ENCODE measurements around the gene WFDC5.
"Not testable (repeated sequence)": the region's sequence is repeated elsewhere in the genome, so short reads cannot be mapped to it uniquely, and the experiment has no call there.

The WFDC5 gene

DNA sequence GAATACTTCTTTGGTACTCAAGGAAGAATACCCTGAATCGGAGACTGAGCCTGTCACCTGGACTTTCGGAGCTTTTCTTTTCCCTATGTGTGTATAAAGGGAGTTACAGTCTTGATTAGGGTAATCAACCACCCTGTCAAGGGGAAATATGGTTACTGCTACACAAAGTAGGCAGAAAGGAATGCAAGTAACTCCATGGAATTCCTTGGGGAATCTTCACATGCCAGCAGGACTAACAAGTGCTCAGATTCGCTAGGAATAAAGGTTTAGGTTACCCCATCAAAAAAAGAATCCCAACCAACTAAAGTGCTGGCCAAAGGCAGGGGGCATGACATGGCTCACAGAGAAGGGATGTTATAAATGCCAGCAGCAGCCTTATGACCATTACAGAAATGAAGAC is 24.5 kb downstream of the WFDC5 start:
- in situ Hi-C loops (cut with MboI; ENCODE audit: low sequenced_read_pairs): no loop called here

DNA sequence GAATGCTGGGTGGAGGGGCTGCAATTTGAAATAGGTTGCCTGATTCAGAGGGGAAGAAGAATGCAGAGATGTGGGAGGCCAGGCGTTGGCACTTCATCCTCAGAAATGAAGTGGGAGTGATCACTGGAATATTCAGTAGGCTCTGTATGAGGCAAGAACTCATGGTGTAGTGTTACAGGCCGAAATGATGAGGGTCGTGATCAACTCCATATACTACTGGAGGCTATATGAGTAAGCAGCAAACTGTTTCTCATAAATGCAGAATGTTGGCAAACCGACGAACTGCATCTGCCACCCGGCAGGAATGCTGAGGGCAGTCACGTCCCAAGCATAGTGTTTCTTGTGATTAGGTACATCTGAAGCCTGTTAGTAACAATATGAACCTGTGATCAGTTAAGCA is 26.7 kb downstream of the WFDC5 start:
- in situ Hi-C loops (cut with MboI; ENCODE audit: low sequenced_read_pairs): no loop called here

DNA sequence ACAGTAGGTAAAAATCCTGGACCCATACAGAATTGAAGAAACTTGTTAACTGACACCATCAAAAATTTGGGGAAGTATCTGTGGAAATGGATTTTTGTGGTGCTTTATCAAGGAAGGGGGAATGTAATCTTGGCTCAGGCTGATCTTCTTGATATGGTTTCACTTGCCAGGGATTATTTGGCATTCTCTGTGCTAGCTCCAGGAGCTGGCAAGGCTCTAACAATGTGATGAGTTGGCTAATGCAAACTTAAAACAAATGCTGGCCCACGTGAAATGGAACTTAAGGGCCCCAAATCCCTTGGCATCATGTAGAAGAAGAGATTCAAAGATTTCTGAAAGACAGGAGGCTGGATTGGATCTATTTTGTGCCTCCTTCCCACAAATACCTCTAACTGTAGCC is 27.2 kb downstream of the WFDC5 start:
- in situ Hi-C loops (cut with MboI; ENCODE audit: low sequenced_read_pairs): no loop called here

DNA sequence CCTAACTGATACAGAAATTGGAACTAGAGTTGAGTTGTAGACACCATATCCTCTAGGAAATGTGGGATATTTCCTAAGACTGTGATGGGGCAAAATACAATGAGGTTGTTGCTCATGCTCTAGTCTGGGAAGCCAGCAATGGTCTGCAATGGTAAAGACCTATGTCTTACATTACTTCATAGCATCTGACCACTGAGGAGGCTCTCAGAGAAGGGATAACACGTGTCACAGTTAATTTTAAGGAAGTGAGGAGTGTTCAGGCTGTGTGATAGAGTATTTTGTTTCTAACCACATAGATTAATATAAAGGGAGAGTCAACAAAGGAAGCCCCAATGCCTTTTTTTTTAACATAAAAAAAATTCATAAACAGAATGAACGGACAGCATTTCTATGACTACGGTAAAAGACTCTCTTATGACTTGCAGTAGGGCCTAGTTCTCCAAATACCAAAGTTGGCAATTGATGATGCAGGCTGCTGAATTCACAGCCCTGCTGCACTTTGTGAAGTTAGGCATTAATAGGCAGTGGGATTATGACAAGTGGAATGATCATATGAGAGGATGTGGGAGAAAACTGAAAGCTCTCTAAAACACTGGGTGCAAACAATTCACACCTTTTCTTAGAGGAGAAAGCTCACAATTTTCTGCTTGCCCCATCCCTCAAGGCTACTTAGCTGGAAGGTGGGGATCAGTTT is 27.7 kb downstream of the WFDC5 start:
- in situ Hi-C loops (cut with MboI; ENCODE audit: low sequenced_read_pairs): no loop called here

DNA sequence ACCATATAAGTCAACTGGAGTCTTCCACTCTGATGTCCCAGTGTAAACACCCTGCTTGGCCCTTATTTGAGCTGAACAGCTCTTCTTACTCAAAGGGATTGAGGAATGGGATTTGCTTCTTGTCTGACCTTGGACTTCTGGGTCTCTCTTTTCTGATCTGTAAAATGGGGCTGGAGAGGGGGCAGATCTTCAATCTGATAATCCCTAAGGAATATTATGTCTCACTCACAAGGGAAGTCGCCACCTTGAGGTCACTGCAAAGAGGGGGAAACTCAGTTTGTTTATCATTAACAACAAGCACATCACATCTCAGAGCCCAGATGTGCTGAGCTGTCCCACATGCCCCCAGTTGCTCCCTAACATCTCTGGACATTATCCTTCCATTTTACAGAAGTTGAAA is 29.1 kb downstream of the WFDC5 start:
- in situ Hi-C loops (cut with MboI; ENCODE audit: low sequenced_read_pairs): no loop called here

DNA sequence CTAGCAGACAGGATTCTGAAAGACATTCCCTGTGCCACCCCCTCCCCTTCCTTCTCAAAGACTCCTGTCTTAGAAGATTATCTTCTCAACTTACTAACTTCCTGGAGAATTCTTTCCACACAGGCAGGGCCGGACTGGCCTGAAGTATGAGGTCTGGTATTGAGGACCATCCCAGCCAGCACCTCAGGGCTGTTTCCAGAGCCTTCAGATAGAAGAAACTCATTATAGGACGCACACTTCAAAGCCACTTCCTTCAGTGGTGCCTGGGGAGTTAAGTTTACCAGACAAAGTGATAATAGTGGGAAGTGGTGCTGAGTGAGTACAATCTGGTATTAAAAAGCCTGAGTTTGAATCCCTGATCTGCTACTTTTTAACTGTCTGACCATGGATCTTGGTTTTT is 29.7 kb downstream of the WFDC5 start:
- in situ Hi-C loops (cut with MboI; ENCODE audit: low sequenced_read_pairs): no loop called here

DNA sequence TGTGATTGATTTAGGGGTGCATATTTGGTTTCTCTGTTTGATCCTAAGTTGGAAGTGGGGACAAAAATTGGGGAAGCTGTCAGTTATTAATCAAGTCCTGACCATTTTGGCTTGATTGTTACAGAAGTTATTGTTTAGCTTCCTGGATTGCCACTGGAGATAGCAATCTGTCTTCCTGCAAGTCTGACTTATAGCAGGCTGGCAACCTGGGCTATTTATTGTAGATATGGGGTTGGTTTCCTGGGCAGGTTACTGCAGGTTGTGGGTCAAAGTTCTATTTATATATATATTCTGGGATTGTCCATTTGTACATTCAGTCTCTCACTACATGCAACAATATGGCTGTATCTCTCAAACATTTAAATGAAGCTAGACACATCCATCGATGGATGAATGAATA is 31.8 kb downstream of the WFDC5 start:
- in situ Hi-C loops (cut with MboI; ENCODE audit: low sequenced_read_pairs): no loop called here

DNA sequence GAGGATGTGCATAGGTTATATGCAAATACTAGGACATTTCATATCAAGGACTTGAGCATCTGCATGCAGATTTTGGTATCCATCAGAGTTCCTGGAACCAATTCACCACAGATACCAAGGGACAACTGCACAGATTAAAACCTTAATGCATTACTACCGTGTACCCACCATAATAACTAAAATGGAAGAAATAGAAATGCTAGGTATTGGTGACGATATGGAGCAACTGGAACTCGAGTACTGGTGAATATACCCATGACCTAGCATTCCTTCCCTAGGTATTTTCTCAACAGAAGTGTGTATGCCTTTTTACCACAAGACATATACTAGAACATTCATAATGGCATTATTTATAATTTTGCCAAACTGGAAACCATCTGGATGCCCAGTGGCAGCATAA is 32.5 kb downstream of the WFDC5 start:
- in situ Hi-C loops (cut with MboI; ENCODE audit: low sequenced_read_pairs): no loop called here

DNA sequence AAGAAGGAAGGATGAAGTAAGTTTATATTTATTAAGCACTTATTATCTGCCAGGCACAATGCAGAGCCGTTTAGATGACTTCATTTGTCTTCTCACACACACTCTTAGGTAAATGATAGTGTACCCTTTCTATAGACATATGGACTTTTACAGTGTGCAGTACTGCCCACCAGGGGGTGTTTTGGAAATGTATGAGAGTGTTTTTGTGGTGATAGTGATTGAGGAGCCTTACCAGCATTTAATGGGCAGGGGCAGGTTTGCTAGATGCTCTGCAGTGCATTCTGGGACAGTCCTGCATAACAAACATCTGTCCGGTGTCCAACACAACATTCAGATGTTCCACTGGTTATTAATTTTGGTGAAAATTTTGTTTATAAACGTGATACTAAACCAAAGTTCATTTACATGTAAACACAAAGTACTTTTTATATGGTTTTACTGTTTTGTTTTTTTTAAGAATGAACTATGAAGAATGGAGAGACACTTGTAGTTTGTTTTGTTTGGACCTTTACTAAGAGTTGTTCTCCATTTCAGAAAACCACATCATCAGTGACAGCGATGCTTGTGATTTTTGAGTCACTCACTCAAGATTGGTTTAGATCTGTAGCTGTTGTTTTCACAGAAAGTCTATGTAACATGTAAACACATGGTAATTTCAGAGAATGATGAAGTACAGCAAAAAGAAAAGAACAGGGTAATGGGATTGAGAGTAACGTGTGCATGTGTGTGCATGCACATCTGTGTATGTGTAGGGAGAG is 33.9 kb downstream of the WFDC5 start:
- in situ Hi-C loops (cut with MboI; ENCODE audit: low sequenced_read_pairs): no loop called here

DNA sequence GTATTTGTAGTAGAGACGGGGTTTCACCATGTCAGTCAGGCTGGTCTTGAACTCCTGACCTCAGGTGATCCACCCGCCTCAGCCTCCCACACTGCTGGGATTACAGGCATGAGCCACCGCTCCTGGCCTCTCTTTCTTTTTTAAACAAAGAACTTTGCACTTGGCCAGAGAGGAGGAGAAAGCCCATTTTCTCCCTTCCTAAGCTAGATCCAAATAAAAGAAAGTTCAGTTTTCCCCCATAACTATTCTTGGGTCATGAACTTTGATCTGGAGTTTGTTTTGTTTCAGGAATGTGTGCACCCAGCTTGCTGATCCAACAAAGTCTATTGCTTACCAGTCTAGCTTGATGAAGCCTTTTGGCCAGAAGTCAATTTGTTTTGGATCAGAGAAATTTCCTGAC is 37.4 kb downstream of the WFDC5 start:
- in situ Hi-C loops (cut with MboI; ENCODE audit: low sequenced_read_pairs): no loop called here

DNA sequence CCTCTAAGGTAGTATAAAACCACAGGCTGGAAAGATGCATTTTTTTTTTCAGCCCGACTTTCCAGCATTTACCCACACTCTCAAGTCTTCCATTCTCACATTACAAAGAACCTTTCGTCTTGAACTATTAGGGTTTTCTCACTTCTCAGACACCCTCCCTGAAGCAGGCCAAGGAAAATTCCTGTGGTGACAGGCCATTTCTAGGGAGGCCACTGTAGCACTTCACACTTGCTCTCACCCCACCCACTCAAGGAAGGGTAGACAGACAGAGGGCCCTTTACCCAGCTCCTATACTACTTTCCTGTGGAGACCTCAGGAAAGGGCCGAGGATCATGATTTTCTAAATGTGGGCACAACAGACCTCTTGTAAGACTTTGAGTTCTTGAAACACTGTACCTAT is 41.8 kb downstream of the WFDC5 start:
- in situ Hi-C loops (cut with MboI; ENCODE audit: low sequenced_read_pairs): no loop called here

DNA sequence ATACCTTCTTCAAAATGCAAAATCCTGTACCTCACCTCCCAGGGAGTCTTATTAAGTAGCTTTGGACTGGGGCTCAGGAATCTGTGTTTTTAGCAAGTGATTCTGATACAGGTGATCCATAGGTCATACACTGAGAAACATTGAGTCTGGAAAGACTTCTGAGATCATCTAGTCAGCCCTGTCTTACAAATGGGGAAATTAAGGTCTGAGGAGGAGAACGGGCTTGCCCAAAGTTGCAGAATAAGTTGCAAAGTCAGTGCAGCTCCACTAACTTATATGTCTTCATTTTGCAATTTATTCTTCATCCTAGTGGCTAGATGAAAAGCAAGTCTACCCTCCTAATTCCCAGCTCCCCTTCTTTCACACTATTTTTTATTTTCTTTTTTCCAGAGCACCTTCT is 42.9 kb downstream of the WFDC5 start:
- in situ Hi-C loops (cut with MboI; ENCODE audit: low sequenced_read_pairs): no loop called here

DNA sequence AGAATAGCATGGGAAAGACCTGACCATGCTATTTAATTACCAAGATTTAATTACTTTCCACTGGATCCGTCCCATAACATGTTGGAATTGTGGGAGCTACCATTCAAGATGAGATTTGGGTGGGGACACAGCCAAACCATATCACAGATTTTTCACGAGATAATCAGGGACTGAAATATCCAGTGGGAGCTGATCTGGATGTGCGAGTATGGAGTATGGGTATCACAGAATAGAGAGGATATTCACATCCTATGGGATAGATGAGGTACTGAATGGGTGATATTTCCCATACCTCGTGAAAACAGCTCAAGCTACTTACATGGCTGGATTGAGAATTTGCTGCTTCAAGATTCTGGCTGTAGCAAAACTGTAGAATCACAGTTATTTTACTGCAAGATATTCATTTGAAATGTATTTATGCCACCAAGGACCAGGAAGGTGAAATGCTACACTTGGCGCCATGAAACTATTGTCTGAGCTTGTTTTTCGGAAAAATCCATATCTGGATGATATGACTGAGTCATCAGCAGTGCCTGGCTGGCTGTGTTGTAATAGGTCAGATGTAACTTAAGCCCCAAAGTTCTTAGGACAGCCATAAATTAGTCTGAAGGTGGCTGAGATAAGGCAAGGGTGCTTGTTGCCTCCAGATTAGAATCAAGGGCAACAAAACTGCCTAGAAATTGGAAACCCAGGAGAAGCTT is 43.9 kb downstream of the WFDC5 start:
- in situ Hi-C loops (cut with MboI; ENCODE audit: low sequenced_read_pairs): no loop called here

DNA sequence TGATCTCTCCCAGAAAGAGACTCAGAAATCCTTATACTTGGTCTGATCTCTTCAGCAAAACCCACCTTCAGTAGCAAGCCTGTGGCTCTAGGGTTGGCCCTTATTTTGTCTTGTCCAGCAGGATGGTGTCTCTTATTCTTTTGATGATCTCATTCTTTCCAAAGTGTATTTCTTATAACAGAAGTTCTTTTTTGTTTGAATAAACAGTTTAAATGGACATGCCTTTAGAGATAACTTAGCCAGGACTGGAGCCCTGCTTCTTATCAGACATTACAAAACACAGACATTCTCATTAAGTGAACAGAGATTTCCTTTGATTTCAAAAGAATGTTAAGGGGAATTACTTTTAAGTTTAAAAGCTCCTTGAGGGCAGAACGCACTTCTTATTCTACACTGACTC is 45.7 kb downstream of the WFDC5 start:
- in situ Hi-C loops (cut with MboI; ENCODE audit: low sequenced_read_pairs): no loop called here

DNA sequence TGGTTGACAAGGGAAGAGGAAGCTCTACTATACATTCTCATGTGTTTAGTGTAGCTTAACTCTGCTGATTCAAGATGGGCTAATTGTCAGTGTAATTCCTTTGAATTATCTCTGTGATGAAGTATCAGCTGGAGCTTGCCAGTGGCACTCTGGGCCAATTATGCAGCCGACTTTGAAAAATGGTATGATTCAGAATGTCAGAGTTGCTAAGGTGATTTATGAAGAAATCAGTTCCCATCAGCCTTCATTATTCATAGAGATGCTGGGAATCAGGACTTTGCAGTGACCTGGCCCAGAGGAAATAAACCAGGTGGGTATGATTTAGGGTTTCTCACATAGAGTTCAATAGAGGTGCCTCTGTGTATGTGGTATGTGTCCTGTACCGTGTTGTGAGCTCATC is 47.4 kb downstream of the WFDC5 start:
- in situ Hi-C loops (cut with MboI; ENCODE audit: low sequenced_read_pairs): no loop called here

DNA sequence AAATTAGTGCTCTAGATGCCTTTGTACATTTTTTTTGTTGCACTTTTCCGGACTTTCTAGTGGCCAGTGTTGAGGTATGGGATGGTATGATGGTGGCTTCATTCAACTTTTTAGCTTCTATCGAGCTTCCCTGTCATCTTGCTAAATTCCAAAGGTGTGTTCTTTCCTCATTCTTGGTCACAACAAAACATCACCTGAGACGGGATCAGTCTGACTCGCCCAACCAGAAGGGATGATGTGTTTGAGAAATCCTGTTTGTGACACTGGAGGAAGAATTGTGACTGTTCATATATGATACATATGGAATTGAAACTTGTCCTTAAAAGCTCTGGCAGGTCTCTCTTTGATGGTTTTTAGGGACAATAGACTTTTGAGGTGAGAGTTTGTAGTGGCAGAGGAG is 47.9 kb downstream of the WFDC5 start:
- in situ Hi-C loops (cut with MboI; ENCODE audit: low sequenced_read_pairs): no loop called here

DNA sequence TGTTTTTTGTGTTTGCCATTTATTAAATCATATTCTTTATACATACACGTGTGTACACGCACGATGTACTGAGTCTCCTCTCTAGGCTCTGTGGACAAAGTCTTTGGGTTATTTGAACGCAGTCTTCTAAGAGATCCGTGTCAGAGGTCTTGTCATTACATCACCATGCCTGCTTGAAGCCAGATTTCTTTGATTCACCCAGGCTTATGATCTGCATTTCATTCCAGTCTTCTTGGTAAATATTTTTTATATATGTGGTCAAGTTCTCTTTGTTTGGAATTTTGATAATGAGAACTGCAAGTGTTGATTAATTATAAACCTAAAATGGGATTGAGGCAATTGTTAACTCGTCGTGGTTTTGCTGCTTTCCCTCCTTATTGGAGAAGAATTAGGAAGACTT is 48.6 kb downstream of the WFDC5 start:
- in situ Hi-C loops (cut with MboI; ENCODE audit: low sequenced_read_pairs): no loop called here

DNA sequence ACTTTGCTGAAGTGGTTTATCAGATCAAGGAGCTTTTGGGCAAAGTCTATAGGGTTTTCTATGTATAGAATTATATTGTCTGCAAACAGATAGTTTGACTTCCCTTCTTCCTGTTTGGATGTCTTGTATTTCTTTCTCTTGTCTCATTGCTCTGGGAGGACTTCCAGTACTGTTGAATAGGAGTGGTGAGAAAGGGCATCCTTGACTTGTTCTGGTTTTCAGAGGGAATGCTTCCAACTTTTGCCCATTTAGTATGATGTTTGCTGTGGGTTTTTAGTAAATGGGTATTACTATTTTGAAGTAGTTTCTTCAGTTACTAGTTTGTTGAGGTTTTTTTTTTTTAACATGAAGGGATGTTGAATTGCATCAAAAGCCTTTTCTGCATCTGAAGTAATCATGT is 50.2 kb downstream of the WFDC5 start:
- in situ Hi-C loops (cut with MboI; ENCODE audit: low sequenced_read_pairs): no loop called here

DNA sequence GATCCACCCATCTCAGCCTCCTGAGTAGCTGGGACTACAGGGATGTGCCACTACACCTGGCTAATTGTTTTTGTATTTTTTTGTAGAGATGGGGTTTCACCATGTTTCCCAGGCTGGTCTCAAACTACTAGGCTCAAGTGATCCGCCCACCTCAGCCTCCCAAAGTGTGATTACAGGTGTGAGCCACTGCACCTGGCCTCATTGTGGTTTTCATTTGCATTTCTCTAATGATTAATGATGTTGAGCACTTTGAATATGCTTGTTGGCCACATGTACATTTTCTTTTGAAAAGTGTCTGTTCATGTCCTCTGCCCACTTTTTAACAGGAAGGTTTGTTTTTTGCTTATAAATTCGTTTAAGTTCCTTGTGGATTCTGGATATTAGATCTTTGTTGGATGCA is 51.9 kb downstream of the WFDC5 start:
- in situ Hi-C loops (cut with MboI; ENCODE audit: low sequenced_read_pairs): not testable (repeated sequence)

DNA sequence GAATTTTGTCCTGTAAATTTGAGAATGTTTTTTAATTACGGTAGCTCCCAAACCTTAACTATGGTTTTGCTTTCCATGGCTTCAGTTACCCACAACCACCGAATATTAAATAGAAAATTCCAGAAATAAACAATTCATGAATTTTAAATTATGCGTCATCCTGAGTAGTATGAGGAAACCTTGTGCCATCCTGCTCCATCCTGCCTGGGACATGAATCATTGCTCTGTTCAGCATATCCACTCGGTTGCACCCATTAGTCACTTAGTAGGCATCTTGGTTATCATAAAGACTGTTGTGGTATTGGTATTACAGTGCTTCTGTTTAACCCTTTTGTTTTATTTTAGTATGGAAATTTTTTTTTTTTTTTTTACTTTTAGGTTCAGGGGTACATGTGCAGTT is 53.7 kb downstream of the WFDC5 start:
- in situ Hi-C loops (cut with MboI; ENCODE audit: low sequenced_read_pairs): no loop called here

DNA sequence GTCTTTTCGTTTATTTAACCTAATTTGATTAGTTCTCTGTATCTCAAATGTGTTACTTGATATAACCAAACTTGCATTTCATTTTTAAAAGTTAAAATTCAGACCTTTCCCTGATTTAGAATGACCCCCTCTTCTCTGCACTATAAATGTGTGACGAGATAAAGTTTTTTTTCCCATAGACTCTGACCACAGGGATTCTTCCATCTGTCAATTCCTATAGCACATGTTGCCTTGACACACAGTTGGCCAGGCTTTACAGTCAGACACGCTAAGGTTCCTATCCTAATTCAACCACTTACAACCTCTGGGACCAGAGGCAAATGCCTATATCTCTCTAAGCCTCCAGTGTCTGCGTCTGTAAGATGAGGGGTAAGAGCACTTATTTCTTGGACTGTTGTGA is 54.7 kb downstream of the WFDC5 start:
- in situ Hi-C loops (cut with MboI; ENCODE audit: low sequenced_read_pairs): no loop called here

All from HL-60/S4 treated with phorbol 12-myristate 13-acetate at 8.2 ng/mL for 4 days and 3 days (cell line).